NT2/D1 (cell line): ENCODE data around the gene PGAP3.

ENCODE experiments used
- SUZ12 ChIP-seq: IDR thresholded peaks from 2 replicates; pipeline ENCODE4 v1.6.1; 2011; ENCODE audit not compliant: insufficient read length, insufficient read depth; ENCODE audit errors: extremely low read depth
- YY1 ChIP-seq: IDR thresholded peaks from 2 replicates; pipeline ENCODE4 v1.6.1; 2011; ENCODE audit not compliant: insufficient read length, insufficient read depth
- ZNF274 ChIP-seq: IDR thresholded peaks from 2 replicates; pipeline ENCODE4 v1.6.1; 2011; ENCODE audit warnings: mild to moderate bottlenecking, low read depth, low read length

DNA sequence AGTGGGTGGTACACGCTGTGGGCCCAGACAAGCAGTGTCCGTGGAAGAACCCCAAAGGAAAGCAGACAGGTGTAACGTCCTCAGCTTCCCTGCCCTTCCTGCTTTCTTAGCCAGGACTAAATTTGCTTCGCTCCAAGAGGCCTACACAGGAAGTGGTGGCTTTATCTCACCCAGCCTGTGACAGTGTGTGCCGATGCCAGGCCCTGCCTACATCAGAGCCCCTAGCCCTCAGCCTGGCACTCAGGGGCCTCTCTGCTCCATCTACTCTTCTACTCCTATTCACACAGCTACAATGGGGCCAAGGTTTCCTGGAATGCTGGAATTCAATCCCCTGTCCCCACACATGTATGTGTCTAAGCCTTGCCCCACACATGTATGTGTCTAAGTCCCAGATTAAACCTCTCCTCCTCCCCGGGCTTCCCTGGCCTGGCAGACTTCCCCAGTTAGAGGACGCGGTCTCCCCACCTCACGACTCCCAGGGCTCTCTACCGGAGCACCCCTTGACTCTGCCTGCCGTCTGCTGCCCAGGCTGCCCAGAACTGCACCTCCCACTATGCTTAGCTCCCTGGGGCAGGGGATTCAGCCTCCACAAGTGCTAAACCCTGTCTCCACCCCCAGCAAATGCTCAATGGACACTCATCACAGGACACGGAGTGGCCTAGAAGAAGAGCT lies 8.2 kb downstream of the PGAP3 start:
- TF ChIP-seq YY1 (no peak), ZNF274 (no peak), SUZ12 (no peak)
